Activated CD4-positive, alpha-beta T cell treated with anti-CD3 and anti-CD28 coated beads for 36 hours (primary cell): Measurements from ENCODE around the gene EMID1. TPM values are rescaled to one million over a fixed set of nuclear protein-coding genes. Genes with fewer than 3 reads are reported as not detected.
A peak's percentile ranks its signal among the peaks of the same experiment; 100 is the strongest.

ENCODE experiments used
- ATAC-seq: fragments of 200-7000 bp; cut with Tn5 transposase; one replicate; pipeline ENCODE4 v1.10.0; 2021; ENCODE audit warnings: mild to moderate bottlenecking, moderate library complexity
- CTCF ChIA-PET: fragments of 350-600 bp; sonication (Branson Sonifier 250); formaldehyde crosslinking; loops from one replicate; lab custom pipeline; 2021; ENCODE audit warnings: antibody characterized with exemption; lab: Charles Lee
- POLR2A ChIA-PET: fragments of 350-600 bp; sonication (Branson Sonifier 250); formaldehyde crosslinking; loops from one replicate; lab custom pipeline; 2021; ENCODE audit warnings: antibody characterized with exemption, inconsistent platforms; lab: Charles Lee
- DNase-seq: peaks from one replicate; pipeline ENCODE4 v3.0.0-alpha.2; 2020
- H3K27ac Mint-ChIP-seq: one replicate; pipeline ENCODE4 v1.8.0; 2021; ENCODE audit warnings: mixed read lengths
- H3K27me3 Mint-ChIP-seq: one replicate; pipeline ENCODE4 v1.8.0; 2021; ENCODE audit warnings: mixed read lengths
- H3K36me3 Mint-ChIP-seq: one replicate; pipeline ENCODE4 v1.8.0; 2021; ENCODE audit warnings: low read depth, mixed read lengths
- H3K4me1 Mint-ChIP-seq: one replicate; pipeline ENCODE4 v1.8.0; 2021; ENCODE audit warnings: mixed read lengths
- H3K4me3 Mint-ChIP-seq: one replicate; pipeline ENCODE4 v1.8.0; 2021; ENCODE audit warnings: mild to moderate bottlenecking, moderate library complexity, mixed read lengths
- H3K9me3 Mint-ChIP-seq: one replicate; pipeline ENCODE4 v1.8.0; 2021; ENCODE audit warnings: low read depth, mixed read lengths
- intact Hi-C, 2 experiments: fragments of 100-400 bp; cut with DNase I in 1 of 2; cut with micrococcal nuclease in 1 of 2; formaldehyde crosslinking; loops; one replicate each; pipeline versions ENCODE4 v1.14.2 to v1.15.1; 2022 to 2024; cut with DNase I, micrococcal nuclease
- total RNA-seq, 2 experiments: library from RNA; stranded (reverse); gene quantifications; one replicate each; pipeline ENCODE4 v1.2.3, GENCODE V29; 2021

EMID1 gene
- total RNA-seq, 2 experiments from 2014 or later: not detected

DNA sequence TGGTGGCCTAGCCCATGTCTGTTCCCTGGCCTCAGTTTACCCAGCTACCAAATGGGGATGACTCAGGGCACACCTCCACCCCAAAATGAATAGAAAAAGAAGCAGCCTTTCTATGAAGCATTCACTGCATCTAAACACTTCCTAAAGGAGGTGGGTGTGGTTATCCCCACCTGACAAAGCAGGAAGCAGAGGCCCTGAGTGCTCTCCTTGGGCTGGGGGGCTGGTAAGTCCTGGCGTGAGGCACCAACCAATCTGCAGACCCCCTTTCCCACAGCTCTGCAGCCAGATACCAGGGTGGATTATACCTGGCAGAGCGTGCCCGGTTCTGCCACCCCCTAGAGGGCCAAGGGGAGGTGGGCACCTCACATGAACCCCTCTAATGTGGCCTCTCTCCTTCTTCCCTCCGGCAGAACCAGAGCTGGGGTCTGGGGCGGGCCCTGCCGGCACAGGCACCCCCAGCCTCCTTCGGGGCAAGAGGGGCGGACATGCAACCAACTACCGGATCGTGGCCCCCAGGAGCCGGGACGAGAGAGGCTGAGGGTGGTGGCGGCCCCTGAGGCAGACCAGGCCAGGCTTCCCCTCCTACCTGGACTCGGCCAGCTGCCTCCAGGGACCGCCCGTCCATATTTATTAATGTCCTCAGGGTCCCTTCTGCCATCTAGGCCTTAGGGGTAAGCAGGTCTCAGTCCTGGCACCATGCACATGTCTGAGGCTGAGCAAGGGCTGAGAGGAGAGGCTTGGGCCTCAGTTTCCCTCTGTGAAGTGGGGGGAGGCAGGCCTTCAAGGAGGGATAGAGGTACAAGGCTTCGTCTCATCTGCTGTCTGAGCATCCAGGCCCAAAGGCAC lies 52.9 kb downstream of the EMID1 start:
- no peak for DNase-seq
- Mint-ChIP-seq H3K4me1 (no peaks in the 10 kb centered on the region), H3K27ac (no peak overlapping the region), H3K27me3 (no peaks in the 10 kb centered on the region), H3K4me3 (no peak overlapping the region), H3K36me3 (no peaks in the 10 kb centered on the region), H3K9me3 (no peaks in the 10 kb centered on the region)
- CTCF ChIA-PET: no interaction called here
- intact Hi-C loops: no loop called here
- POLR2A ChIA-PET: no interaction called here
- ATAC-seq: no peak

DNA sequence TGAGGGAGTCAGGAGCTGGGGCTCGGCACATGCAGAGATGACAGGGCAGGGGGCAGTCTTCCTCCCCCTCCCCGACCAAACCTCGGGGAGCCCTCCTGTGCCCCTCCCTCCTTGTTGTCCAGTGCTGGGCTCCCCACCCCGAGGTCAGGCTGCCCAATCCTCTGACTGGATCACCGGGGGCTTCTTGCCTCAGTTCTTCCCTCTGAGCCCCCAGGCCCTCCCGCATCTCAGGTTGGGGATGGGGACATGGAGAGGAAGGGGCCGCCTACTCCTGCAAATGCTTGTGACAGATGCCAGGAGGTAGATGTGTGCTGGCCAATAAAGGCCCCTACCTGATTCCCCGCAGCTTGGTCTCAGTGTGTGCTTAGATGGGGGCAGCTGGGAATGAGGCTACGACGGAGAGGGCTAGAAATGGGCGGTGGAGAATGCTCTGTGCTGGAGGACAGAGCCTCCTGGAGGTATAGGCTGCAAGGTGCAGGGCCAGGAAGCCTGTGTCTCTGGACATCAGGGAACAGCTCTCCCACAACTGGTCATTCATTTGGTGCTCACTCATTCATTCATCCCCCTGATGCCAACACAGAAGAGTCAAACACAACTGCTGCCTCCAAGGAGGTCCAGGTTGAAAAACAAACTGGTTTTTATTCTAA lies 53.7 kb downstream of the EMID1 start:
- Mint-ChIP-seq H3K9me3 (no peaks in the 10 kb centered on the region), H3K4me1 (no peaks in the 10 kb centered on the region)

DNA sequence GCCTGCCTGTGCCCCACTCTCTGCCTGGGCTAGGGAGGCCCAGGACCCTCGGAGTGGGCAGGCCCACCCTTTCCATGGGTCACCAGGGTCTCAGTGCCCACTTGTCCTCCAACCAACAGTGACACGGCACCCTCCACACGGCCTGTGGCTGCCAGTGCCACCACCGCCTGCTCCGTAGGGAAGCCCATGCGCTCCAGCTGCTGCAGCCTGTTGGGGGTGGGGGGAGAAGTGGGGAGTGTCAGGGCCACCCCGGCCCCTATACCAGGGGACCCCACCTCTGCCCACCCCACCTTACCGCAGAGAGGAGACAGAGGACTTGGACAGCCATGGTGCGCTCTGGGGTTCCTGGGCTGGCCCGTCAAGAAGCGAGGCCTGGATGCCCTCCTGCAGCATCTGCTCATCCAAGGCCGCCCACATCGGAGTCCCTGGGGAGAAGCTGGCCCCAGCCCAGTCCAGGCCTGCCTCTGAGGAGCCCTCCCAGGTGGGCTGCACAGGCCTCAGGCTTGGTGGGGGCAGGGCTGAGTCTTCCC lies 54.4 kb downstream of the EMID1 start:
- ChIA-PET CTCF (interaction anchor here (0.6 kb wide), 1 partner anchor 34 kb away, joined by 4 read pairs; no protein-coding TSS in a partner anchor), POLR2A (no interaction called here)
- Mint-ChIP-seq H3K27ac (no peak overlapping the region), H3K4me1 (no peaks in the 10 kb centered on the region), H3K9me3 (no peaks in the 10 kb centered on the region), H3K36me3 (peaks cover 5% of the 10 kb centered on the region), H3K27me3 (no peaks in the 10 kb centered on the region), H3K4me3 (no peak overlapping the region)
- DNase-seq: no peak
- ATAC-seq: no peak
- intact Hi-C loops: loop anchor here in 1 of 2 experiments (10.0 kb wide), 1 partner anchor 375 kb away; the partner anchor contains the start of gene ZNRF3

More for the DNA sequence above, 53.7 kb downstream of the EMID1 start:
- ChIA-PET POLR2A (no interaction called here), CTCF (no interaction called here)
- Mint-ChIP-seq H3K27ac (no peak overlapping the region), H3K4me3 (no peak overlapping the region), H3K27me3 (no peaks in the 10 kb centered on the region), H3K36me3 (peaks cover 2% of the 10 kb centered on the region)
- ATAC-seq (no peak), DNase-seq (no peak)
- intact Hi-C loops: no loop called here

DNA sequence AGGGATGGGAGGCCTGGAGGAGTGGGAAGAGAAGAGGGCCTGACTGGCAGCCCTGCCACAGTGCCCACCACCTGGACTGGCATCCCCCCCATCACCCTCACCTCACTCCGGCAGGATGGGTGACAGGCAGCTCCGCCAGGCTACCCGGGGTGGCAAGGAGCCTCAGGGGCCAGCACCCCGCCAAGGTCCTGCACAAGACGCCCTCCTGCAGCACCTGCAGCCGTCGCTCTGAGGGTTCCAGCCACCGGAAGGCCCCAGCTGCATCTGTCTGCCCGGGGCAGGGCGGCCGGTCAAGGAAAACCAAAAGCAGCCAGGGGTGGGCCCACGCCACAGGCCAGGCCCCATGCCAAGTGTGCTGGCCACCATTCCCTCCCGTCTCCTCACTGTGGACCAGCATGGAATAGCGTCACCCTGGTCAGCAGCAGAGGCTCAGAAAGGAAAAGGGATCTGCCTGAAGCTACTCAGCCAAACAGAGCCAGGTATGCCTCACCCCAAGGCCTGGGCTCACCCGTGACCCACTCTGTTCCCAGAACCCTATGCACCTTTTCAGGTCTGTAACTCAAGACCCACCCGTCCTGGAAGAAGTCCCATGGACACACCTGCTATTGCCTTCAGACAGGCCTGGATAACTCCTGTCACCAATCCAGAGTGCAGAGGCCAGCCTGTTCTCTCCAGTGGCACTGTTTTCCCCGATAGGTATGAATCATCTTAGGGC lies 55.1 kb downstream of the EMID1 start:
- DNase-seq (no peak), ATAC-seq (no peak)
- ChIA-PET CTCF (no interaction called here), POLR2A (interaction anchor here (0.6 to 0.7 kb wide), 2 partner anchors 66 to 92 kb away, joined by 3 to 4 read pairs; no protein-coding TSS in a partner anchor)
- H3K27me3 Mint-ChIP-seq: no peaks in the 10 kb centered on the region
- H3K4me1 Mint-ChIP-seq: no peaks in the 10 kb centered on the region
- H3K36me3 Mint-ChIP-seq: peaks cover 5% of the 10 kb centered on the region
- H3K4me3 Mint-ChIP-seq: no peak overlapping the region
- H3K27ac Mint-ChIP-seq: no peak overlapping the region
- no peaks in the 10 kb centered on the region for H3K9me3 Mint-ChIP-seq
- intact Hi-C loops: loop anchor here in 1 of 2 experiments (10.0 kb wide), 1 partner anchor 376 kb away; the partner anchor contains the start of gene ZNRF3

DNA sequence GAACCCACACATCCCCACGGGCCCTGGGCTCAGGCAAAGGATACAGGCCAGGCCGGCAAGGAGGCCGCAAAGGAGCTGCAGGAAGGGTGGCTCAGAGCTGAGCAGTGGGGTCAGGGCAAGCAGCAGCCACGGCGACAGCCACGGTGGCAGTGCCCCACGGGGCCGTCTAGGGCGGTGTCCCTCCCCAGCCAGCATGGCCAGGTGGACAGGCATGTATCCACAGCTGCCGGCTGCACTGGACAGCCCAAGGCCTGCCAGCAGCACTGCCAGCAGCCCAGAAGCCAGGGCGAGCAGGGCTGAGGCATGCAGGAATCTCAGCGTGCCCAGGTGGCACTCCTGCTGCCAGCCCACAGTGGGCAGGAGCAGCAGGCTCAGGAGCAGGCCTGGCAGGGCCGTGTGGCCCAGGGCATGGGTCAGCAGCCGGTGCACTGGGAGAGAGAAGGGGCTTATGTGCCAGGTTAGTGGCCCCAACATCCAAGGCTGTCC lies 58.1 kb downstream of the EMID1 start:
- CTCF ChIA-PET: interaction anchor here (0.6 kb wide), 1 partner anchor 487 kb away, joined by 3 read pairs; no protein-coding TSS in a partner anchor
- H3K4me3 Mint-ChIP-seq: no peak overlapping the region
- intact Hi-C loops: loop anchor here in 1 of 2 experiments (10.0 kb wide), 1 partner anchor 379 kb away; the partner anchor contains the start of gene ZNRF3
- ATAC-seq (no peak), DNase-seq (no peak)
- POLR2A ChIA-PET: no interaction called here
- no peaks in the 10 kb centered on the region for H3K27me3 Mint-ChIP-seq
- H3K9me3 Mint-ChIP-seq: no peaks in the 10 kb centered on the region
- peaks cover 8% of the 10 kb centered on the region for H3K4me1 Mint-ChIP-seq
- peaks cover 19% of the 10 kb centered on the region for H3K36me3 Mint-ChIP-seq
- no peak overlapping the region for H3K27ac Mint-ChIP-seq

DNA sequence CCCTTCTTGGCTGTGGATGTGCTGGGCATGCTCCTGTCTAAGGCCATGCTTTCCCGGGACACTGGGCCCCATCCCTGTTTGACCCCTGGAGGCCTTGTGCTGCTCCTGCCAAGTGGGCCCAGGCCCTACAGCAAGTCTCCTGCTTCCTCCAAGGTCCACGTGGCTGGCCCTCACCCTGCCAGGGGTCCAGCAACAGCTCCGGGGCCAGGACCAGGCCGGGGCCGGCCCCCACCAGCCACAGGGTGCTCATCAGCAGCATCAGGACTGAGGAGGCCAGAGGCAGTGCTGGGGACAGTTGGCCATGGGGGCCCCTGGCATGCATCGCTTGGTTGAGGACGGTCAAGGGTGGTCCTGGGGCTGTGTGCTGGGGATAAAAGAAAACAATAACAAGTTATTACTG lies 59.6 kb downstream of the EMID1 start:
- Mint-ChIP-seq H3K4me1 (peaks cover 11% of the 10 kb centered on the region), H3K36me3 (peaks cover 33% of the 10 kb centered on the region), H3K9me3 (no peaks in the 10 kb centered on the region), H3K4me3 (no peak overlapping the region), H3K27ac (no peak overlapping the region), H3K27me3 (no peaks in the 10 kb centered on the region)
- ChIA-PET POLR2A (no interaction called here), CTCF (no interaction called here)
- ATAC-seq (no peak), DNase-seq (no peak)
- intact Hi-C loops: loop anchor here in 1 of 2 experiments (10.0 kb wide), 1 partner anchor 381 kb away; the partner anchor contains the start of gene ZNRF3

DNA sequence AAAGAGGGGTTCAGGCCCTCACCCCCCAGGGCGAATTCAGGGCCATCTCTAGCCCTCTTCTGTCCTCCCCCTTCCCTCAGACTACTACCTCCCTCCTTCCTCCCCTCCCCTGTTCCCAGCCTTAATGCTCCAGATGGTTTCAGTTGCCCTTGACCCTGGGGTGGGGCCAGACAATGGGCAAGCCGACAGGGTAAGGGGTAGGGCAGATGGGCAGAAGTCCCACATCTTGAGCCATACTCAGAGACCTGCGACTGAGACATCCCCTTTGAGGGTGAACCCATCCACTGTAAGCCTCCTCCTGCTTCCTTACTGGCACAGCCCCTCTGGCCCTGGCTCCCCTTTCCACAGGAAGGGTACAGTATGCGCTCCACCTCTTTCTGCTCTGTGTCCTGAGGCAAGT lies 60.2 kb downstream of the EMID1 start:
- Mint-ChIP-seq H3K9me3 (no peaks in the 10 kb centered on the region), H3K27me3 (no peaks in the 10 kb centered on the region), H3K36me3 (peaks cover 39% of the 10 kb centered on the region), H3K4me3 (peak overlapping the region; percentile 91), H3K27ac (no peak overlapping the region), H3K4me1 (peaks cover 17% of the 10 kb centered on the region)
- intact Hi-C loops: loop anchor here (2.0 to 10.0 kb wide), 2 partner anchors 193 to 381 kb away; partner anchors contain the start of genes KREMEN1 (in 1 of the 2) and ZNRF3 (in 1 of the 2)
- DNase-seq: no peak
- POLR2A ChIA-PET: no interaction called here
- CTCF ChIA-PET: no interaction called here
- ATAC-seq: no peak

DNA sequence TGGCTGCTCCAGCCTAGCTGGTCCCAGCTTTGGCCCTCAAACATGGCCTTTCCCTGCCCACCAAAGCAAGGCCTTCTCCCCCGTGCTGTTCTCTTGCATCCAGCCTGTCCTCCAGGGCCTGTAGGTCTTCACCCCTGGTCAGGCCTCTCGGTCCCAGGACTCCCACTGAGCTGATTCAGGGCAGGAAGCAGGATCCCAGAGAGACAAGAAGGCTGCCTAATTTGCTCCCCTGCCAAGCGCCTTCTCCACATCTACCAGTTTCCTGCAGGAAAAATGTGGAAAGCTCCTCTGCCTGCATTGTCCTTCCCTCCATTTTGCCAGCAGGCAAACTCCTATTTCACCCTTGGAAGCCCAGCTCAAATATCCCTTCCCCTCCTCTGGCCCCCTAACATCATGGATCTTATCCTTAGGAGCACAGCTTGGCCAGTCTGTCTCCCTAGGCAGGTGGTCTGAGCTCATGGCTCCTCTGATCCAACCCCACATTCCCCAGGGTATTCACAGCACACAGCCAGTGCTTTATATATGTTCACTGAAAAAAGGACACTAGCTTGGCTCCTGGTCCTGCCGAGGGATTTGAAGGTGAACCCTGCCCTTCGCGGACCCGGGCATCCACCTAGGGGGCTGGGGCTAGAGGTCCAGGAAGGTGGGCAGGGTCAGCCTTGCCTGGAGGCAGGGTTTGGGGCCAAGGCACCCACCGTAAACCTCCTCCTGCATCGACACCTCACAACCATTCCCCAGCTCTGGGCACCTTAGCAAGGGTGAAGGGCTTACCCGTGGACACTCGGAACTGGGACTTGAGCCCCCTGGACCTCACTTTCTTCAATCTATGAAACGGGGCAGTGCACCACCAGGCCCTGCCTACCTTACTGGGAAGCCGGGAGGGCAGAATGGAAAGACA lies 61.1 kb downstream of the EMID1 start:
- Mint-ChIP-seq H3K9me3 (no peaks in the 10 kb centered on the region), H3K4me3 (peak overlapping the region; percentile 91), H3K4me1 (peaks cover 26% of the 10 kb centered on the region), H3K36me3 (peaks cover 46% of the 10 kb centered on the region), H3K27me3 (no peaks in the 10 kb centered on the region), H3K27ac (peak overlapping the region; percentile 88)
- no peak for ATAC-seq
- CTCF ChIA-PET: interaction anchor here (1.0 to 1.4 kb wide), 3 partner anchors 10 to 46 kb away, joined by 3 to 7 read pairs (median 5); no protein-coding TSS in a partner anchor
- POLR2A ChIA-PET: interaction anchor here (0.6 to 0.8 kb wide), 2 partner anchors 12 to 46 kb away, joined by 3 to 4 read pairs; no protein-coding TSS in a partner anchor
- intact Hi-C loops: loop anchor here (1.0 to 10.0 kb wide), 3 partner anchors 194 to 384 kb away; partner anchors contain the start of genes ZNRF3 (in 2 of the 2) and KREMEN1 (in 1 of the 2)
- no peak for DNase-seq

DNA sequence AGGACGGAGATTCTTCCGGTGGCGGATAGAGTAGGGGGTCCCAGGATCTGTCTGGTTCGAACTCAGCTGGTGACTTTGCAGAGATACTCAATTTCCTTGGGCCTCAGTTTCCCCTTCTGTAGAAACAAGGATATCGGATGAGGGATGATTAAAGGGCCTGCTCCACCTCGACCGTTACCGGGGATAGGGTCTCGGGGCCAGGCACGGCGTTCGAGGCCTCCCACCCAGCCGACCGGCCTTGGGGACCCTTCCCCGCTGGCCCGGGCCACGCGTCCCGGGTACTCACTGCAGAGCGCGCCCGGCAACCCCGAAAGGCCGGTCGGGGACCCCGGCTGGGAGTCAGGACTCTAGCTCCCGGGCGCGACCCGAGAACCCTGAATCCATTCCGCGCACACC lies 61.8 kb downstream of the EMID1 start:
- CTCF ChIA-PET: interaction anchor here (1.0 to 1.4 kb wide), 3 partner anchors 9 to 46 kb away, joined by 3 to 7 read pairs (median 5); no protein-coding TSS in a partner anchor
- intact Hi-C loops: loop anchor here (1.0 to 10.0 kb wide), 3 partner anchors 195 to 384 kb away; partner anchors contain the start of genes ZNRF3 (in 2 of the 2) and KREMEN1 (in 1 of the 2)
- Mint-ChIP-seq H3K27me3 (no peaks in the 10 kb centered on the region), H3K36me3 (peaks cover 52% of the 10 kb centered on the region), H3K4me1 (peaks cover 33% of the 10 kb centered on the region), H3K4me3 (peak overlapping the region; percentile 91), H3K27ac (peak overlapping the region; percentile 97), H3K9me3 (no peaks in the 10 kb centered on the region)
- POLR2A ChIA-PET: no interaction called here
- ATAC-seq (no peak), DNase-seq (no peak)
